Endothelial cell (in vitro differentiated cells): ENCODE measurements around the gene MACROD2. TPM values are rescaled to one million over a fixed set of nuclear protein-coding genes. Genes with fewer than 3 reads are reported as not detected.

ENCODE experiments used
- DNase-seq: peaks from one replicate; pipeline ENCODE4 v3.0.0; 2021; ENCODE audit warnings: low spot score
- H3K27ac Mint-ChIP-seq: one replicate; pipeline ENCODE4 v1.8.0; 2021; ENCODE audit warnings: mixed read lengths, inconsistent platforms; ENCODE audit not compliant: unreplicated experiment
- H3K27me3 Mint-ChIP-seq: one replicate; pipeline ENCODE4 v1.8.0; 2021; ENCODE audit warnings: mild to moderate bottlenecking, moderate library complexity, mixed read lengths, inconsistent platforms; ENCODE audit not compliant: unreplicated experiment
- H3K36me3 Mint-ChIP-seq: one replicate; pipeline ENCODE4 v1.8.0; 2021; ENCODE audit warnings: mild to moderate bottlenecking, low read depth, mixed read lengths, inconsistent platforms; ENCODE audit not compliant: unreplicated experiment
- H3K4me1 Mint-ChIP-seq: one replicate; pipeline ENCODE4 v1.8.0; 2021; ENCODE audit warnings: mild to moderate bottlenecking, mixed read lengths, inconsistent platforms; ENCODE audit not compliant: unreplicated experiment
- H3K4me3 Mint-ChIP-seq: one replicate; pipeline ENCODE4 v1.8.0; 2021; ENCODE audit warnings: mild to moderate bottlenecking, mixed read lengths, inconsistent platforms; ENCODE audit not compliant: unreplicated experiment
- H3K9me3 Mint-ChIP-seq: one replicate; pipeline ENCODE4 v1.8.0; 2021; ENCODE audit warnings: mixed read lengths, inconsistent platforms; ENCODE audit not compliant: unreplicated experiment
- total RNA-seq: library from RNA; stranded (reverse); fragmentation: NEBNext Ultra II Directional; extraction: Animal tissue kit (Norgen Biotek cat#: 25700); gene quantifications from one replicate; pipeline ENCODE4 v1.2.1, GENCODE V29; 2021; ENCODE audit not compliant: unreplicated experiment
- TF ChIP-seq, protein P1 (sequence below): fragments of 200-600 bp; sonication (generic); IDR thresholded peaks from one replicate; pipeline ENCODE4 v1.5.0; 2021; ENCODE audit warnings: antibody characterized with exemption; ENCODE audit not compliant: unreplicated experiment

Gene MACROD2
- total RNA-seq, 1 donor from 2014 or later: 6.4 TPM

GRCh38 chr20:15332711-15333160, 1337.4 kb downstream of the MACROD2 start:
- Mint-ChIP-seq H3K9me3 (no peaks in the 10 kb centered on the region), H3K36me3 (no peaks in the 10 kb centered on the region), H3K27me3 (no peaks in the 10 kb centered on the region), H3K27ac (no peak overlapping the region), H3K4me3 (no peak overlapping the region), H3K4me1 (peaks cover 5% of the 10 kb centered on the region)
- TF ChIP-seq, protein P1, sequence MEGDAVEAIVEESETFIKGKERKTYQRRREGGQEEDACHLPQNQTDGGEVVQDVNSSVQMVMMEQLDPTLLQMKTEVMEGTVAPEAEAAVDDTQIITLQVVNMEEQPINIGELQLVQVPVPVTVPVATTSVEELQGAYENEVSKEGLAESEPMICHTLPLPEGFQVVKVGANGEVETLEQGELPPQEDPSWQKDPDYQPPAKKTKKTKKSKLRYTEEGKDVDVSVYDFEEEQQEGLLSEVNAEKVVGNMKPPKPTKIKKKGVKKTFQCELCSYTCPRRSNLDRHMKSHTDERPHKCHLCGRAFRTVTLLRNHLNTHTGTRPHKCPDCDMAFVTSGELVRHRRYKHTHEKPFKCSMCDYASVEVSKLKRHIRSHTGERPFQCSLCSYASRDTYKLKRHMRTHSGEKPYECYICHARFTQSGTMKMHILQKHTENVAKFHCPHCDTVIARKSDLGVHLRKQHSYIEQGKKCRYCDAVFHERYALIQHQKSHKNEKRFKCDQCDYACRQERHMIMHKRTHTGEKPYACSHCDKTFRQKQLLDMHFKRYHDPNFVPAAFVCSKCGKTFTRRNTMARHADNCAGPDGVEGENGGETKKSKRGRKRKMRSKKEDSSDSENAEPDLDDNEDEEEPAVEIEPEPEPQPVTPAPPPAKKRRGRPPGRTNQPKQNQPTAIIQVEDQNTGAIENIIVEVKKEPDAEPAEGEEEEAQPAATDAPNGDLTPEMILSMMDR: no peak
- no peak for DNase-seq

- Mint-ChIP-seq H3K27ac (no peak overlapping the region), H3K36me3 (no peaks in the 10 kb centered on the region), H3K9me3 (no peaks in the 10 kb centered on the region), H3K27me3 (no peaks in the 10 kb centered on the region), H3K4me3 (no peak overlapping the region), H3K4me1 (peaks cover 1% of the 10 kb centered on the region)
- no peak for DNase-seq
- TF ChIP-seq, protein P1: no peak
Observed at GRCh38 chr20:15333170-15333569, 1337.9 kb downstream of the MACROD2 start.

- no peaks in the 10 kb centered on the region for H3K27me3 Mint-ChIP-seq
- H3K9me3 Mint-ChIP-seq: no peaks in the 10 kb centered on the region
- no peak overlapping the region for H3K27ac Mint-ChIP-seq
- H3K4me3 Mint-ChIP-seq: no peak overlapping the region
- TF ChIP-seq, protein P1: no peak
- H3K4me1 Mint-ChIP-seq: no peaks in the 10 kb centered on the region
- H3K36me3 Mint-ChIP-seq: no peaks in the 10 kb centered on the region
- no peak for DNase-seq
Observed at GRCh38 chr20:15336011-15336410, 1340.7 kb downstream of the MACROD2 start.

DNA sequence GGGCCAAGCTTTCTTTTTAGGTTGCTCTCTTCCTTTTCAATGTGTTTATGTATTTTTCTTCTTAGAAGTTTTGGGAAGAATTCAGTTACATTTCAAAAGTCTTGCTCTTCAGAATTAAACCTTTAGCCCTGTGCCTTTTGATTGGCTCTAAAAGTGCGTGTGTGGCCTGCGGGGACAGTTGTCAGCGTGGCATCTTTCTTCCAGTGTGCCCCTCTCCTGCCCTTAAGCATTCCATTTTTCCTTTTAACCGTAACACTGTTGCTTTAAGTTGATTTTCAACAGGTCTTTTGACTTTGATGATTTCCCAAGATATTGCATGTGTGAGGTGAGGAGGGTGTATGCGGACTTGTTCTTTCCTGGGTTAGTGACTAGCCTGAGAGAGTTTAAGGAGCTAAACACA, 1341.2 kb downstream of the MACROD2 start:
- TF ChIP-seq, protein P1: no peak
- H3K9me3 Mint-ChIP-seq: no peaks in the 10 kb centered on the region
- H3K27me3 Mint-ChIP-seq: no peaks in the 10 kb centered on the region
- no peaks in the 10 kb centered on the region for H3K36me3 Mint-ChIP-seq
- no peak for DNase-seq
- no peak overlapping the region for H3K4me3 Mint-ChIP-seq
- no peak overlapping the region for H3K27ac Mint-ChIP-seq
- no peaks in the 10 kb centered on the region for H3K4me1 Mint-ChIP-seq

DNA sequence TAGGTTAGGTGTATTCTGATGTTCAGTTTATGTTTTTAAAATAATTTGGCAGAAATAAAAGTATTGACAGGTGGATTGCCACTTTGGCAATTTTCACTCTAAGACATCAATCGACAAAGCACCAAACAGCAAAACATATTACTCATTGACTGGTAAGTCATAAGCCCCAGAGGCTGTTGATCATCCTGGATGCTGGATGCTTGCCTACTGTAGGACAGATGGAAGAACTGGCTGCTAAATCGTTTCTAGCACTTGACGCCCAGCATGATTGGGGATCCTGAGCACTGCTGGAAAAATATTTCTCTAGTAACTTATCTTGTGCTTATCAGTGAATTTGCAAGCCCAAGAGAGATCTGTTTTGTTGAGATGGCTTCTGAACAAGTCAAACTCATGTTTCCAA, 1343.9 kb downstream of the MACROD2 start:
- no peaks in the 10 kb centered on the region for H3K27me3 Mint-ChIP-seq
- TF ChIP-seq, protein P1: no peak
- no peak overlapping the region for H3K4me3 Mint-ChIP-seq
- no peaks in the 10 kb centered on the region for H3K36me3 Mint-ChIP-seq
- no peak overlapping the region for H3K27ac Mint-ChIP-seq
- no peak for DNase-seq
- H3K4me1 Mint-ChIP-seq: no peaks in the 10 kb centered on the region
- H3K9me3 Mint-ChIP-seq: no peaks in the 10 kb centered on the region
